H1 (cell line): ENCODE results near the gene DOP1A. TPM values are rescaled to one million over a fixed set of nuclear protein-coding genes. Genes with fewer than 3 reads are reported as not detected.

Experiments used
- ASH2L ChIP-seq: fragments of 200-600, 300-600 bp; sonication (generic); IDR thresholded peaks from one replicate; pipeline ENCODE4 v1.7.1; 2017; ENCODE audit warnings: low read length
- CTBP2 ChIP-seq: IDR thresholded peaks from 2 replicates; pipeline ENCODE4 v1.7.0; 2011; ENCODE audit warnings: borderline replicate concordance, mild to moderate bottlenecking, moderate library complexity, mixed read lengths, low read length; ENCODE audit not compliant: insufficient read depth, insufficient read length
- HDAC2 ChIP-seq, 2 experiments: fragments of 300-600 bp in 1 of 2; sonication (generic) in 1 of 2; IDR thresholded peaks; 2 replicates each; pipeline ENCODE4 v1.6.1; 2011 to 2012; ENCODE audit warnings: low read depth in 2 of 2, low read length in 2 of 2, mild to moderate bottlenecking in 2 of 2, moderate library complexity in 2 of 2, borderline replicate concordance in 1 of 2, inconsistent platforms in 1 of 2
- SUZ12 ChIP-seq: fragments of 200-600 bp; sonication (generic); IDR thresholded peaks from 2 replicates; pipeline ENCODE4 v1.6.1; 2012; ENCODE audit warnings: mild to moderate bottlenecking, inconsistent platforms, low read length, moderate library complexity, mixed read lengths
- polyA plus RNA-seq, 7 experiments: library from polyadenylated mRNA; depleted of rRNA in 3 of 7; stranded (reverse) in 5 of 7; unstranded in 2 of 7; fragments of >200 nt in 5 of 7; fragments of 200-250 nt in 2 of 7; gene quantifications; 1 replicate in 5 of 7; 2 replicates in 1 of 7; 4 replicates in 1 of 7; pipeline versions ENCODE4 v1.2.1 to v1.2.3, GENCODE V29; 2011 to 2013; ENCODE audit warnings: missing spikeins in 2 of 7, mixed read lengths in 2 of 7
- total RNA-seq: library from RNA; stranded (reverse); fragmentation: NEBNext Ultra II Directional; extraction: Animal tissue kit (Norgen Biotek cat#: 25700); gene quantifications from 2 replicates; pipeline ENCODE4 v1.2.1, GENCODE V29; 2021

Gene DOP1A
- total and polyA plus RNA-seq, 2 of the 8 experiments (the other 6 are each of a cell fraction or from before 2014, with no cell fraction given) = 7.5 to 14.7 TPM

GRCh38 chr6:83051377-83052172, 15.9 kb upstream of the DOP1A start (continued):
- TF ChIP-seq CTBP2 (no peak), ASH2L (no peak), HDAC2 (IDR thresholded peaks at IDR 0.05; ENCODE audit: borderline replicate concordance in 1 of 2, low read depth in 2 of 2, low read length in 2 of 2) (no peak), SUZ12 (no peak)
- TF ChIP-seq, all 59 proteins: peak for 0
